NCI-H748 (cell line): ENCODE data around the gene USP7.
"Not testable (repeated sequence)": the region's sequence is repeated elsewhere in the genome, so short reads cannot be mapped to it uniquely, and the experiment has no call there.

Experiments used
- DNase-seq: peaks from one replicate; lab custom pipeline; 2025; ENCODE audit not compliant: unreplicated experiment; lab: John Stamatoyannopoulos, UW

USP7 gene

GRCh38 chr16:8848939-8849391, 114.7 kb downstream of the USP7 start:
- DNase-seq: no peak

- DNase-seq: no peak
These were observed 115.3 kb downstream of the USP7 start for GRCh38 chr16:8848231-8848938.

- DNase-seq: no peak
These were observed 116.1 kb downstream of the USP7 start for GRCh38 chr16:8847623-8848022.

GRCh38 chr16:8847145-8847544, 116.6 kb downstream of the USP7 start:
- DNase-seq: no peak

- DNase-seq: no peak
These were observed 117.2 kb downstream of the USP7 start for GRCh38 chr16:8846401-8846932.

- no peak for DNase-seq
These were observed 117.9 kb downstream of the USP7 start for GRCh38 chr16:8845699-8846298.

- not testable (repeated sequence) for DNase-seq
These were observed 120.4 kb downstream of the USP7 start for GRCh38 chr16:8843296-8843695.
